GM18498 (cell line): ENCODE results near the gene NFATC4.
"Not testable (repeated sequence)": the region's sequence is repeated elsewhere in the genome, so short reads cannot be mapped to it uniquely, and the experiment has no call there.

Experiments
- ATAC-seq: cut with Tn5 transposase; IDR thresholded peaks from one replicate; pipeline ENCODE4 v1.9.1; 2021; ENCODE audit warnings: mild to moderate bottlenecking, moderate library complexity; ENCODE audit not compliant: unreplicated experiment

NFATC4 gene

DNA sequence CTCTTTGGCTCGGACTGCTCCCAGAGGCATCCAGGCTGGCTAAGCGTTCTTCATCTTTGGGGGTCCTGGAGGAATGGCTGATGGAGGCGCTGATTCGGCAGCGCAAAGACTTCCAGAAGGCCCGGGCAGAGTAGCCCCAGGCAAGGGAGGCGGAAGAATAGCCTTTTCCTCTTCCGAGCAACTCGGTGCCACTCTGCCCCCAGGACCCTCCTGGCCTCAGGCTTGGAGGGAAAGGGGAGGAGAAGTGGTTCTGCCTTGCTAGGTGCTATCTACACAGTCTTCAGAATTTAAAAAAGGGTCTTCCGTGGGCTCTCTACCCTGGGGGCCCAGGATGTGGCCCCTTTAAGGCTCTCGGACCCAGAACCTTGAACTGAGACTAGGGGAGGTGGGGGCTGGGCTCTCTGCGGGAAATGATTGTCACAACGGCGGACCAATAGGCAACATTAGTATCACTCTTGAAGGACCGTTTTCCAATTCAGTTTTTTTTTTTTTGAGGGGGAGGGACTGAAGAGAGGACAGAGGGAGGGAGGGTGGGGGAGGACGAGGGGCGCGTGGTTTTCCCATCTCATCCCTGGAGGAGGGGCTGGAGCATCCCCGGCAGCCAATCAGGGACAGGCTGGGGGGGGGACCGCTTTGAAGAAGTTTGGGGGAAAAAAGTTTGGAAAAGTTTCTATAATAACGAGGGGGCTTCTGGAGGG lies at the start of gene NFATC4:
NFATC4 (plus strand) TSS at position 671 of the 698 bp plus-strand sequence. CDS start 157 bp downstream, outside the sequence.
- no peak for ATAC-seq

DNA sequence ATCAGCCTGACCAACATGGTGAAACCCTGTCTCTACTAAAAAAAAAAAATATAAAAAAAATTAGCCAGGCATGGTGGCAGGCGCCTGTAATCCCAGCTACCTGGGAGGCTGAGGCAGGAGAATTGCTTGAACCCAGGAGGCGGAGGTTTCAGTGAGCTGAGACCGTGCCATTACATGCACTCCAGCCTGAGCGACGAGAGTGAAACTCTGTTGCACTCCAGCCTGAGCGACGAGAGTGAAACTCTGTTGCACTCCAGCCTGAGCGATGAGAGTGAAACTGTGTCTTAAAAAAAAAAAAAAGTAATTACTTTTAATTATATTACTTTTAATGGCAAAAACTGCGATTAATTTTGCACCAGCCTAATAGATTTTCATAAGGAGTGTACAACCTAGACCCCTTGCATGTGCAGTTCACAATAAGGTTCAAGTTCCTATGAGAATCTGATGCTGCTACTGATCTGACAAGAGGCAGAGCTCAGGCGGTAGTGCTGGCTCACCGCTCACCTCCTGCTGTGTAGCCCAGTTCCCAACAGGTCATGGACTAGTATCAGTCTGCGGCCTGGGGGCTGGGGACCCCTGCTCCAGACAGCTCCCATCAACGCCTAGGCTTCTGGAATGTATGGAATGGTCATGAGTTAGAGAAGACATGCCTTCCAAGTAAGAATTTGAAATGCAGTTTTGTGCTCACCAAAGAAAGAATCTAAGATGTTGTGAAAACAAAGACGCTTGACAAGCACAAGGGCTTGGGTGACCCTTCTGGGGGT lies 46.6 kb upstream of the NFATC4 start:
- ATAC-seq, result no peak

DNA sequence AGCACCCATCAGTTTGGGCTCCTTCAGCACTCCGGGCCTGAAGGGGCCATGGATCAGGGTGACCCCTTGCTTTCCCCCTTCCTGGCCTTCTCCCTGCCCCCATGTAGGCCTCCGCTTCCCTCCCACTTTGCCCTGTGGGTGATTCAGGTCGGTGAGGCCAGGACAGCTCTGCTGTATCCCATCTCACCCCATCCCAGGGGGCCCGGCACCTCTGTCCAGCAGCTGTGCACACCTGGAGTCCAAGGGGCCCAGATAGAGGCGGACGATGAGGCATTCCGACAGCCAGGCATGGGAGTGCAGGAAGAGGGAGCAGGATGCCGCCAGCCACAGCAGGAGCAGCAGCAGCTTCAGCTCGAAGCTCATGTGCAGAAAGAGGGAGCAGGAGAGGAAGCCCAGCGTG lies 45.3 kb upstream of the NFATC4 start:
- ATAC-seq, result no peak

DNA sequence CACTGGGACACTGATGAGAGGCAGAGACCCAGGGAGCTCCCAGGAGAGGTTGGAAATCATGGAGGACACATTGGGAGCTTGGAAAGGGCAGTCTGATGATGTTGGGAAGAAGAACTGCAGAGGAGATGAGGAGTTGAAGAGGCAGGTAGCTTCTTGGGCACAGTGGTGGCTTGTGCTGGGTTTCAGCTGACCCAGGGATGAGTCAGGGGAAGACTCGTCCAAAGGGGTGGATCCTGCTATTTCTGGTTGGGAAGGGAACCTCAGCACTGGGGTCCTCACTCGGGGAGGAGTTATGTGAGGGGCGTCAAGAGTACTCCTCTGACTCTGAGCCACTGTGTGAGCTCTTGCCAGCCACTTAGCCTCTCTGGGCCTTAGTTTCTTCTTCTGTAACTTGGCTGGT lies 44.6 kb upstream of the NFATC4 start:
- ATAC-seq, result no peak

DNA sequence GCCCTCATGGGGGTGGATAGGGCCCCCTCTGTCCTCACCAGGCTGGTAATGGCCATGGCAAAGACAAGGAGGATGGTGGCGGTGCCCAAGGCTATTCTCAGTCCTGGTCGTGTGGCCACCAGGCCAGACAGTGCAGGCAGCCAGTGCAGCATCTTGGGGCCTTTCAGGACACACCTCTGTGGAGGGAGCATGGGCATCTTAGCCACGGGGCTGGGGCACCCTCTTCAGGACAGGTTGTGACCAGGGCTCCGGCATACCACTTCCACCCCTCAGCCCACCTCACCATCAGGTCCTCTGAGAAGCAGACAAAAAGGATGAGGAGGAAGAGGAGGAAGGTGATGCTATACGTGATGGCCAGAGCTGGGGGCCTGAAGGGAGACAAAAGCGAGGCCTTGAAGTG lies 44.0 kb upstream of the NFATC4 start:
- no peak for ATAC-seq

DNA sequence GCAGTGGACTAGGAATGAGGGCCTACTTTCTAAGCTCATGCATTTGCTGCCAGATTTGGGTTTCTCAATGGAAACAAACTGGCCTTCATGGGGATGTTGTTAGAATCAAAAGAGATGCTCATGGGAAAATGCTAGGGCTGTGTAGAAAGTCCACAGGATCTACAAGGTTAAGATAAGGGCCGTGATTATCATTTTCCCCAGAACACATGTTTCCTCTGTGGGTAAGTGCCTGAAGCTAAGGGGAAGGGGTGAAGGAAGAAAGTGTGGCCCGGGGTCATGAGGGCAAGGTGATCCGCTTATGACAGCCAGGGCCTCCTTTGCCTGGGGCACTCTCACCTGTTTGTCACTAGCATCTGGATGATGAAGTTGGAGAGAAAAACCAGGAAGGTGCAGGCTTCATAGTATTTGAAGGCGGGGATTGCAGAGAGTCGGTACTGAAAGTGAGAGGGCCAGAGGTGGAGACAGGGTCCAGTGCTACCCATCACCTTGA lies 42.9 kb upstream of the NFATC4 start:
- ATAC-seq, result no peak

DNA sequence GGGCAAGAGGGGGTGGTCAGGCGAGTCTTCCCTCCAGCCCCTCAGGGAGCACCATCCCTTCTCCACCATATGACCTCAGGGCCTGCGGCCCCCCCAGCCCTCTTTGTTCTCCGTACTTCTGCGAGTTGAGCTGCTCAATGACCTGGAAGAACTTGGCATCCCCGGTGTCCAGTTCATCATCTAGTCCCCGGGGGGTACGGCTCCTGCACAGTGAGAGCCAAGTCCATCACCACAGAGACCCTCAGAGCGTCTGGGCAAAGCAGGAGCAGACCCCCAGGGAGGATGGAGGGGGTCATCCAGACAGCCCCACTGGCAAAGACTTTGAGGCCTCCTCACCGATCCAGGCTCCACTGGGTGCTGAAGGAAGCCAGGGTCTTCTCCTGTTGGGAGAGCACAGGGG lies 42.0 kb upstream of the NFATC4 start:
- no peak for ATAC-seq

DNA sequence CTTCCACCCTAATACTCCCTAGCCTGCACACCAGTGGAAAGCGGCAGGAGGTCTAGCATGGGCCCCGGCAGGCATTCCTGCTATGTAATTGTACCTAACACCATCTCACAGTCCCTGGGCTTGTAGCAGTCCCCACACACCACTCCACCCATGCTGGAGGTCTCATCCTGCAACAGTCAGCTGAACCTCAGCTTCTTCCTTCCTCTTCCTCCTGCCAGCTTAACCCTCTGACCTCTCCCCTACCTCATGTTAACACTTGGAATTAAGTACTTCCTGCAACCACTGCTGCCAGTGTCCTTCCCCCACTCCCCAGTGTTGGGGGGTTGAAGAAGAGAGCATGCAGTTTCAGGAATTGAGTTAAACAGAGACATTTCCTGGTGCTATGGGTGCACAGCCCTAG lies 40.7 kb upstream of the NFATC4 start:
- ATAC-seq, result no peak

DNA sequence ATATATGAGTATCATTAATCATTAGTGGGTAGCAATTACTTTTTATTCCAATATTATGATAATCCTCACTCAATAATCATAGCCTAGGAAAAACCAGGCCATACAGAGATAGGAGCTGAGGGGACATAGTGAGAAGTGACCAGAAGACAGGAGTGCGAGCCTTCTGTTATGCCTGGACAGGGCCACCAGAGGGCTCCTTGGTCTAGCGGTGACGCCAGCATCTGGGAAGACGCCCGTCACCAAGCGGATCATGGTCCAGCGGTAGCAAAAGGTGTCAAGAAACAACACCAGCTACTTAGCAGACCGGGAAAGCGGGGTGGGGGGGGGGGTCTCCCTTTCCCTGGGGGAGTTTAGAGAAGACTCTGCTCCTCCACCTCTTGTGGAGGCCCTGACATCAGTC lies 40.1 kb upstream of the NFATC4 start:
- not testable (repeated sequence) for ATAC-seq

DNA sequence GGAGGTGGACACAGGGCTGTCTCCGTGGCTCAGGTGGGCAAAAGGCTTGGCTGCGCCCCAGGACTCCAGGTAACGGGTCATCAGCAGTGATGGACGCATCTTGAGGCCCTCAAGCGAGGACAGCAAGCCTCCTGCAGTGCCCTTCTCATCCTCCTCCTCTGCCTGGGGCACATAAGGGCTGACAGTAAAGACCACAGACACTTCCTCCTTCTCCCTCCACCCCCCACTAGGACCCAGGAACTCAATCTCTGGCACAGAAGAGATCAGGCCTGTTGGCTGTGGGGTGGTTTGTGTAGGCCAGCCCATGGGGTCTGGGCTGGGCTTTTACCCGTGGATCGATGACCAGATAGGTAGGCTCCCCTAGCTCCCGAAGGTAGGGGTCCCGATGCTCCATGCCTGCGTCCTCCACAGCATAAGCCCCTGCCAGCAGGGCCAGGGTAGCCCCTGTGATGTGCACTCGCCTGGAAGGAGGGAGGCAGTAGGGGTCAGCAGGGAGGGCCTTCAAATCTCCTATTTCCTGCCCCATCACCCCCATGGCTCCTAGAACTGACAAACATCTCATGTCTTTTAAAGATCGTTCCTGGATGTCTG lies 38.8 kb upstream of the NFATC4 start:
- no peak for ATAC-seq

DNA sequence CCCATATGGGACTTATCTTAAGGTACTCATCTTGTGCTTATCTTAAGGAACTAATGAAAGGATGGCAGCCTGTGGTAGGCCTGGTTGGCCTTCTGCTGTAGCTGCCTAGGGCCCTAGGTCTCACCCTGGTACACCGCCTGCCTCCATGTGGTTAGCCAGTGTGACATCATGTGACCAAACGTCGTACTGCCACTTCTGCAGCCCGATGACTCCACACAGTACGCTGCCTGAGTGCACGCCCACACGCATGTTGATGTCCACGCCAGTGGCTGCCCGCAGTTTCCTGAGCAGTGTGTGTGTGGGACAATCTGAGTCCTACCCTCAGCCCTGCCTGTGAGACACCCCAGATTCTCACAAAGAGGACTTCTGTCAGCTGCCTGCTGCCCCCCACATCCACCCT lies 38.2 kb upstream of the NFATC4 start:
- no peak for ATAC-seq

DNA sequence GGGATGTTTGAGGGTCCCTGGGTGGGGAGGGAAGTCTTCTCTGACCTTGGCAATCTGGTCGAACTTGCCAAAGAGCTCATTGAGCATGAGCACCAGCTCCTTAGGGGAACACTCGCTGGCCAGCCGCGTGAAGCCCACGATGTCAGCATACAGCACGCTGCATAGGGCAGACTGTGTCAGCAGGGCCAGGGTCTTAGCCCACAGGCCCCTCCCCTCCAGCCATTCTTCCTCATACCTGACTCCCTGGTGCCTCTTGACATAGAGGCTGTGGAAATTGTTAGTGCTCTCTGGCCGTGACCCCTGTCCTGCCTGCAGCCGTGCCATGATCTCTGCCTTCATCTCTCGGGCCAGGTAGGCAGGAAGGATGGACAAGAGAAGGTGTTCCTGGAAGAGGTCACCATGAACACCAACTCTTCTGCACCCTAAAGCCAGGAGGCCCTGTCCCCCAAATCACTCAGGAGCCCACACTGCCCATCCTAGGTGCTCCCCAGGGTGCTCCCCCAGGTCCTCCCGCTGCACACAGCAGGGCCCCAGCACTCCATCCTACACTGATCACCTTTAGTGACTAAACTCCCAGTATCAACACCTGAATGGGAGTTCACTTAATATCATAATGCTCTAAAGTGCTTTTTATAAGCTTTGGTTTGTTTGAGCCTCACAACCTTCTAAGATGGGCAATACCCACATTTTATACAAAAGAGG lies 36.9 kb upstream of the NFATC4 start:
- ATAC-seq, result no peak

DNA sequence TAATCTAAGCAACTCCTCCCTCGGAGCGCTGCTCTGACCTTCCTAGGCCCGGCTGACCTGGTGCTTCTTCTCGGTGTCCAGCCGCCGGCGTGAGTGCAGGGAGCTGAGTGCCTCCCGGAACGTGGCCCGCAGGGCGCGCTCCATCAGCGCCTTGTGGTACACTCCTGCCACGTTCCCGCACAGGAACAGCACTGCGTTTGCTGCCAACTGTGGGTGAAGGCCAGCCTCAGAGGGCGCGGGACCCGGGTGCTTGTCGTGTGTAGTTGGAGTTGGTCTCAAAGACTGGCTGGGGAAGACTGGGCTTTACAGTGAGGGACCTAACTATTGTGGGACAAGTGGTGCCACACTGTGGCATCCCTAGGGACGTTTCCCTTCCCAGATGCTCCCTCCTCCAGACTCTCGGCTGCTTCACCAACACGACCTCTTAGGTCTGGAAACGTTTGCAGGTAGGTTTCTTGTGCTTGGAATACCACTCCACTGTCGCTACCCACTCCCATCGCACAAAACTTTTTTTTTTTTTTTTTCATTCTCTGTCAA lies 36.2 kb upstream of the NFATC4 start:
- no peak for ATAC-seq

DNA sequence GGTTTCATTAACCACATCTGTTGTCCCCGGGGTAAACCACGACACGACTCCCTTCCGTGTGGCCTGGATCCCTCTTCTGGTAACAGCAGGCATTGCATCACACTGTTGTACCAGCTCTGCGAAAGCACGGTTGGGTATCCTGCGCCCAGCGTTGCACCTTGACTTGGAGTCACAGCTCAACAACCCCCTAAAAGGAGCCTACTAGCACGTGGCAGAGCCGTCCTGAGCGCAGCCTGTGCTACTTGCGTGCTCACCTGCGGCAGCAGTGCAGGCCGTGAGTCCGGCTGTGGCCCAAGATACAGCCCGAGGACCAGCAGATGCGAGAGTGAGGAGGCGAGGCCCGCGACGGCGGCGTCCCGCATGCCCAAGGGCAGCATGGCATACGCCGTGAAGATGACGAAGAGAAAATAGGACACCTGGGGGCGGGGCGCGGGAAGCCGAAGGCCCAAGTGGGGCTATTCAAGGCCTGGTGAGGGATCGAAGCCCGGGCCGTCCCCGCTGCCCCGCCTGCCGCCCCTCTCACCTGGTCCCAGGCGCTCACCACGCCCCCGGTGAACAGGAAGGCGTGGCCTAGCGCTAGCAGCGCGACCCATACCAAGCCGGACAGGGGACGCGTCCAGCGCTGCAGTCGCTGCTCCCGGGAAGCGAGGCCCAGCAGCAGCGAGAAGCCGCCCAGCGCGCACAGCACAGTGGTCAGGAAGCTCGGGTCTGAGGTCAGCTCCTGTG lies 35.6 kb upstream of the NFATC4 start:
- ATAC-seq, result peak; percentile 88

DNA sequence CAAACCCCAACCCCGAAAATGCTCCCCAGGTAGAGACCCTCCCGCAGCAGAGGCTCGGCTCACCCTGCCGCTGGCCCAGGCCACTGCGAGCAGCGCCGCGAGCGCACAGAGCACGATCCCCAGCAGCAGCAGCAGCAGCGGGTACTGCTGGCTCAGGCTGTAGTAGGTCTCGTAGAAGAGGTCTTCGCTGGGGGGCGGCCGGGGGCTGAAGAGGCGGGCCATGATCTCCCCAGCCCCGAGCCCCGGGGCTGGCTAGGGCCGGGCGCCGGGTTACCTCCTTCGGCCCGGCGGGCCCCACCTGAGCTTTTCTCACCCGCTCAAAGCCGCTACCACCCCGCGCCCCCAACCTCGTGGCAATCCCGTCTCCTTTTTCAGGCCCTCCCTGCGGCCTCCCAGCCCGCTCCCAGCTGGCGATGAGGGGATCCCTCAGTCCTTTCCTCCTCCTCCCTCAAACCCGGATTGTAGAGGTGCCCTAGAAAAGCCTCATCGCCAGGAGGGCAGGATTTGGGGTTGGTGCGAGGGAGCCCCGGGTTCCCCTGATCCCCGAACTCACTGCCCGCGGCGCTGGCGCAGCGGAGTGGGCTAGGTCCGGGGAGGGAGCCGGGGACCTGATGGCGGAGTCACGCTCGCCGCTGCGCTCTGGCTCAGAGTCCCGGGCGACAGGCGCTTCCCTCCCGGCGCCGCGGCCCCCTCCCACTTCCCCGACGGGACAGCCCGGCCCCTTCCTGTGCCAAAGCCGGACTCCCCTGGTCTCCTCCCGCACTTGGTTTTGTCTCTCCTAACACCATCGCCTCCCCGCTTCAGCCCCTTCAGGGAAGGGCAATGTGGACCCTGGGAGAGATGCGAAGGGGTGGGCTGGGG lies 33.3 kb upstream of the NFATC4 start, which contains the start of gene ADCY4:
ADCY4 (minus strand) TSS at position 641 of the 861 bp plus-strand sequence; CDS start at position 222, 419 bp downstream.
- no peak for ATAC-seq

DNA sequence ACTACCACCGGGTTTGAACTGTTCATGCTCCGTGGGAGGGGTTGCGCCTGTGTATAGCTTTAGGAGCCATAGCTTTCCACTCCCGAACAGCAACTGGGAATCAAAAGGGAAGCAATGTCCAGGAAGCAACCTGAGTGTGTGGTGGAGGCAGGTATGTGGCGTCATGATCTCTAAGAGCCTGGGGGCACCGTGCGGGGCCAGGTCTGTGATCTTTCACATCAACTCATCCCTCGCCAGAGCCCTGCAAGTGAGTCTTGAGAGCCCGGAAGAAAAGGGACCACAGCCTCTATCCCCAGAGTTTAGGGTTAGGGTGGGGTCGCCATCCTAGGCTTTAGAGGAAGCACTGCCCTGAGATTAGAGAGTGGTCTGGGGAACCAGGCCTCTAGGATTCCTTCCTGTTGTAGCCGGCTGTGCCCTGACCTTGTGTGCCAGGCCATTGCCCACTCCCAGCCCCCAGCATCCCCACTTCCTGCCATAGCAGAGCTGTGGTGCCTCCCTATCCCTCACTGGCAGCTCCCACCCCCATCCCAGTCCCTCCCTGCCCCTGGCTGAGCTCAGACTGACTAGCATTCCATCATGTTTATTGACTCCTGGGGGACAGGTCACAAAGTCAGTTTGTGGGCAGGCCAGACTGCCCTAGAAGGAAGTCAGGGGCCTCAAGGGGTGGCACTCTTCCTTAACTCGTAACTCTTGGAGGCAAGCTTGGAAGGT lies 32.4 kb upstream of the NFATC4 start:
- ATAC-seq, result no peak

DNA sequence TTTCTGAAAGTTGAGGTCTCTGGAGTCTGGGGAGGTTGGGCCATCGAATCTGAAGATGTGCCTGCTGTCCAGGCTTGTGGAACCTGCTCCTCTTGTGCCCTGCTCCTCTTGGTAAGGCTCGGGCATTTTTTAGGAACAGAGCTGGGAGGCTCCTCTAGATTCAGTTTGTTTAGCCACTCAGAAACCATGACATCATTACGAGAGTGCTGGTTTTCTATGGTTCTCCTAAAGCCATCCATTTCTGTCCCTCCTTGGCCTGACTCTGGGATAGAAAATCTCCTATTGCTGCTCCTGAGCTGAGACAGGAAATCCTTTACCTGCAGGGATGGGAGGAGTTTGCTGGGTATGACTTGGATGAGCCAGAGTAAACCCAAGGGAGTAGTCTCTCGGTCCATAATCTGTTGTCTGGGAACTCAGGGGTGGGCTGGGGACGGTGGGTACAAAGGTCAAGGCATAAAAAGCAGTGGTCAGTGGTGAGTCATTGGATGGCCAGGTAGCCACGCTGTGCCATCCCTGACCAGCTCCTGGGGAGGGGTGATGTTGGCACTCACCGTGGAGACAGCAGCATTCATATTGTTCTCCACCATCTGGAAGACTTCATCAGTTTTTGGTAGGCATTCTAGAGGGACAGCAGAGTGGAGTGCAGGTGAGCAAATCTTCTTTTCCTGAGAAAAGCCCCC lies 30.7 kb upstream of the NFATC4 start:
- ATAC-seq, result no peak

DNA sequence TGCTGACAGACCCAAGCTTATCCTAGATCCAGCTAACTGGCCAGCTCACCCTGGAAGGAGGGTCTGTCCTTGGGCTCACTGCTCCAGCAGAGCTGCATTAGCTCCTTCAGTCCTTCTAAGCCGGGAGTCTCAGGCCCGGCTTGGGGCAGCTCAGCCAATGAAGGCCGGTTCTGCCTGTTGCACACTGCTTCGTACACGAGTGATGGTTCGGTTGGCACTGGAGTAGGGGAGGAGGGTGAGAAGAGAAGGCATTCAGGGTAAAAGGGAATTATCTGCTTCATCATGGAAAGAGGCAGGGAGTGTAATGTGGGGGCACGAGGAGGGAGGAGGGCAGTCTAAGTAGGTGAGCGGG lies 30.2 kb upstream of the NFATC4 start:
- ATAC-seq, result no peak
